HG03196 (cell line): Measurements from ENCODE around the gene ADCY1.

Experiments
- ATAC-seq: cut with Tn5 transposase; IDR thresholded peaks from one replicate; pipeline ENCODE4 v1.9.1; 2021; ENCODE audit not compliant: unreplicated experiment

ADCY1 gene

GRCh38 chr7:45623157-45623556 lies 49.0 kb downstream of the ADCY1 start:
- no peak for ATAC-seq

- ATAC-seq = no peak
Observed at GRCh38 chr7:45623740-45624391, 49.7 kb downstream of the ADCY1 start.

GRCh38 chr7:45624392-45624760 lies 50.2 kb downstream of the ADCY1 start:
- ATAC-seq = no peak

GRCh38 chr7:45625067-45625466 lies 50.9 kb downstream of the ADCY1 start:
- no peak for ATAC-seq

GRCh38 chr7:45625714-45626440 lies 51.7 kb downstream of the ADCY1 start:
- no peak for ATAC-seq

DNA sequence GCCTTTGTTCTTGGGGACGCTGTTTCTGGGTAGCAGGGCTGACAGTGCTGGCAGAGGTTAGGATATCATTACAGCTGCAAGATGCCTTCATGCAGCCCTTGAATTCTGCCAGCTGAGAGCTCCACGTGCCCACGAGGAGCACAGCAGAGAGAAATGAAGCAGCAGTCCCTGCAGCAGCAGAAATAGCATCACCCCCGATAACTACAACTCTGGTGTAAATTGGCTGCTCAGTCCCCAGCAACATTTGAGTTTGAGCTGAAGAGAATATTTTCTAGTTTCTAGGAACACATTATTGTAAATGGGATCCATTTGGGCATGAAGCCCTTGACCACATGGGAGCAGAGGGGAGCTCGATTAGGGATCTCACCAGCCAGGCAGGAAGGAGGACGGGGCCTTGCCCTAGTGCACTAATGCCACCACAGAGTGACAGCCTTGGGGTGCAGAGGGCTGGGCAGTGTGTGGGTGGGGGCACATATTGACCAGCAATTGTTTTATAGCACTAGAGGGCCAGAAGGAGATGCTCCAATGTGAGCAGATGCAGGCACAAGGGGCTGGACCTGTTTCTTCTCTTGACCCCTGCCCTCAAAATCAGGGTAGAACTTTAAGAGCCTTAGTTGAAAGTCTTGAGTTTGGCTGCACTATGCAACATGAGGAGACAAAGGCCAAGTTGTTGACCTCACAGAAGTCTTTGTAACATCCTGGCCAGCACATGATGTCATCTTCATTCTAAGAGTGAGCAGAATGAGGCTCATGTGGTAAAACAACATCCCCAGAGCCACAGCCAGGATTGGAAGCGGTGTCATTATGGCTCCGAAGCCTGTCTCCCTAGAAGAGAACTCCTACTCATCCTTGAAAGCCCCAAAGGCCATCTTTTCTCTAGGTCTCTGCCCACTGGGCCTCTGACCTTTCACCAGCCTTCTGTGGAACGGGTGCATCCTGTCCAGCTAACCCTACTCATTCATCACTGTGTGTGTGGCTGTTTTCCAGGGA lies 52.6 kb downstream of the ADCY1 start:
- ATAC-seq = no peak

DNA sequence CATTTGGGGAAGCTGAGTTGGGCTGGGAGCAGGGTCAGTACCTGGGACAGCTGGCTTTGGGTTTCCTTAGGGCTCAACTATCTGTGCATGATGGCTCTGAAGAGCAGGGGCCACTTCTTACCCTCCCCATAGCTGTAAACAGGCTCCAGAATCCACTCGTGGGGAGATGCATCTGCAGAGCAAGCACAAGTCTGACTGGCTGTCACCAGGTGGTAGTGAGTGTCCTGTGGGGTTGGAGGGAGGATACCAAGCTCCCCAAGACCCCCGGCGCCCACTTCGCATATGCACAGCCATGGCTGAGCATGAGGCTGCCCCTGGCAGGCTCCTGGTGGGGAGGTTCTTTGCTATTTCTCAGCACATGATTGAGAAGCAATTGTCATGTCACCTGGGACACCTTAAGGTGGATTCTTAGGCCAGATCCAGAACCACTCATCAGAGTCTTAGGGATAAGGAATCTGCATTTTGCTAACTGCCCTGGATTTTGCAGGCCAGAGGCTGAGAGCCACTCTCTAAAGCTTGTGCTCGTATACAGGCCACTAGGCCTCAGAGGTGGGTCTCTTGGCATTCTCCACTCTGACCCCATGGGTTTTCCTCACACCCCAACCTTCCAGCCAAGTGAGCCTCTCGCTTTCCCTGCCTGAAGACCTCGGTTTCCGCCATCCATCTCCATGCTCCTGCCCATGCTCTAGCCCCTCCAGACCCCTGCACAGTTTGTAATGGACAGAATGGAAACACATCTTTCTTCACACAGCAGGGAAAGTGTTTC lies 53.7 kb downstream of the ADCY1 start:
- ATAC-seq = no peak

- ATAC-seq = no peak
Observed at GRCh38 chr7:45631569-45631968, 57.4 kb downstream of the ADCY1 start.

DNA sequence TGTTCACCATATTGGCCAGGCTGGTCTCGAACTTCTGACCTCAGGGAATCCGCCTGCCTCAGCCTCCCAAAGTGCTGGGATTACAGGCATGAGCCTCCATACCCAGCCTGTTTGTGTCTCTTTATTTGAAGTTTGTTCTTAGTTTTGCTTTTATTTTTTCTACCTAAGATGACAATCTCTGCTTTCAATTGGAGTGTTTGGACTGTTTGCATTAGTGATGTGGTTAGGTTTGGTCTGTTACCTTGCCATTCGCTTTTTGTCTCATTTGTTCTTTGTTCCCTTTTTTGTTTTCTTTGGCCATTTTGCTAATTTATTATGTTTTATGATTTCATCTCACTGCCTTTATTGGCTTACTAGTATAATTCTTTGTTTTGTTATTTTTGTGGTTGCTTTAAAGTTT lies 62.6 kb downstream of the ADCY1 start:
- no peak for ATAC-seq

DNA sequence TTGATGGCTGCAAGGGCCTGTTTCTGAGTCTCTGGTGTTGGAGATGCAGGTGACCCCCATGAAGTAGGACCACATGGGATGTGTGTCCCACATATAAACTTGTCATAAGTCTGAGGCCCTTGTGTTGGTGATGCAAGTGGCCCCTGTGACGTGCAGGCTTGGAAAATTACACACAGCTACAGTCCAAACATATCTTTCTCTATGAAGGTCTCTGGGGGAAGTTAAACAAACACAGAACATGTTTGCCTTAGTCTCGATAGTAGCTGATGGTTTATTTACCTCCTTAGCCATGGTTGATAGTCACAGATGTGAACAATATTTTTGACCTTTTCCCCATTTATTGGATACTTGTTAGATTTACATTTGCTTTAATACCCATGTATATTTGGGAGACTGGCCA lies 64.7 kb downstream of the ADCY1 start:
- no peak for ATAC-seq

- no peak for ATAC-seq
Observed at GRCh38 chr7:45642044-45642443, 67.9 kb downstream of the ADCY1 start.

DNA sequence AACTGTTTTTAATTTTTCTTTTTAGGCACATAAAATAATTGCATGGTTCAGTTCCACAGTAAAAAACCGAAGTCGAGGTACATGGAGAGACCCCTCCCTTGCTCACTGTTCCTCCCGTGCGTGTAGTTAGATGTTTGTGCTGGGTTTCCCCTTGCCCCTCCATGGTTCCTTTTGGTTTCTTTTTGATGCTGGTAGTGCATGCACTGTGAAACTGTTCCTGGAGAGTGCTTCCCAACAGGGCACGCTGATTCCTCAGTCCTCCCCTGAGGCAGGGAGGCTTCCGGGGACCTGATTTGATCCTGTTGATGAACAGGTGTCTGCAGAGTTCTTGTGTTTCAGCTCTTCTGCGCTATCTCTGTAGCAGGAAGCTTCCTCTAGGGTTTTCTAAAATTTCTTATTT lies 69.5 kb downstream of the ADCY1 start:
- no peak for ATAC-seq

DNA sequence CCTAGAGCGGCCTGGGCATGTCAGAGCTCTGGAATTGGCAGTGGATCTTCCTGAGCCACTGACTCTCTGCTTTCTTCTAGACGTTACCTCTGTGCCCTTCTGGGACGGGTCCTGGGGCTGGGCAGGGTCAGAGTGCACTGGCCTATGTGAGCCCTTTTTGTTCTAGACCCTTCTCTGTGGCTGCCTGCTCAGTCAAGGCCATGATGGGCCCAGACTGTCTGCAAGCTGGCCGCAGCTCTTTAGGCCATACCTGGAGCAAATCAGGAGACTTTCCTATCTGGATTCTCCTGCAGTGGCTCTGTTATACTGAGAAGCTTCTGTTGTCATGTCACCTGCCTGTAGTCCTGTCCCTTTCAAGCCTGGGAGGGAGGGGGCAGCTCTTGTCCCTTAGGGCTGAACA lies 70.1 kb downstream of the ADCY1 start:
- ATAC-seq = no peak

DNA sequence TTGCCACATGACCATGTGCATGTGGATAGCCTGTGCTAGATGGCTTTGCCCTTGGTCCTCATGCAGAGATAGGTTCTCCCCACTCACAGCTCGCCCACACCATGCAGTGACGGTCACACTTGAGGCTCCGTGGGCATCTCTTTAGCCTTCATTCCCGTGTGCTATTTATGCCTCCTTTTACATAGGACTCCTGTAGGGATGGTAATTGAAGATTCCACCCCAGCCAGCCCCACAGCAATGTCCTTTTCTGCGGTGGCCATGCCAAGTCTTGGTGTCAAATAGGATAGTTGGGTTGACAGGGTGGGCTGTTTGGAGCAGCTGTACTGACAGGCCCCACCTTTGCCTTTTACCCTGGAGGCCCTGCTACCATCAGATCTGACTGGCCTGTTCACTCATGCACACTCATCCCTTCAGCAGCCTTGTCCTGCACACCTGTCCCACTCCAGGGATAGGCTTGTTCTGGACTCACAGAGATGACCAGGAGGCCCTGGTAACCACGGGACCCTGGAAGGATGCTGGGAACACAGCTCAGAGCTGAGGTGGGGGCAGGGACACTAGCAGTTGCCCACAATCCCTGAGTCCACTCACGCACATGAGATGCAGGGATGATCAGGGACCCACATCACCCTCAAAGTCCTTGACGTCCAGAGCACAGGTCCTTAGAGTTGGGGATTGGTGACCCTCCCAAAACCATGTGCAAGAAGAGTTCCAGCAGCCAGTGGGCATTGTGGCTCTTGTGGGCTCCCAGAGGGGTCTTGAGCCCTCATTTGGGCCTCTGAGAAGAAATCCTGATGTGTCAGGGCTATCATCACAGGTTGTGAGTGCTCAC lies 71.2 kb downstream of the ADCY1 start:
- ATAC-seq = no peak

GRCh38 chr7:45646207-45646821 lies 72.1 kb downstream of the ADCY1 start:
- no peak for ATAC-seq

GRCh38 chr7:45646996-45647825 lies 73.0 kb downstream of the ADCY1 start:
- no peak for ATAC-seq

- ATAC-seq = no peak
Observed at GRCh38 chr7:45647967-45648670, 74.0 kb downstream of the ADCY1 start.

DNA sequence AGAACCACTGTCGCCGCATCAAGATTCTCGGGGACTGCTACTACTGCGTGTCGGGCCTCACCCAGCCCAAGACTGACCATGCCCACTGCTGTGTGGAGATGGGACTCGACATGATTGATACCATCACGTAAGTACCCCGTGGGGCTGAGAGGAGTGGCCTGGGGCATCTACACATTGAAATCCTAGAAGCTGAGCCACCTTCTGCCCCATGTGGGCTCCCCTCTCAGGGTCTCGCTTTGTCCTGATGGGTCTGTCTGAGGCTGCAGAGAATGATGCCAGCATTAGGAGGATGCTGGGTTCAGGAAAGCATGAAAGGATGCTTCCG lies 74.5 kb downstream of the ADCY1 start:
- ATAC-seq = no peak
